SHP77 (cell line): ENCODE measurements around the gene MVD.
"Not testable (repeated sequence)": the region's sequence is repeated elsewhere in the genome, so short reads cannot be mapped to it uniquely, and the experiment has no call there.

Experiments used
- DNase-seq, 2 experiments: peaks; one replicate each; lab custom pipeline; 2025; lab: John Stamatoyannopoulos, UW

The MVD gene

DNA sequence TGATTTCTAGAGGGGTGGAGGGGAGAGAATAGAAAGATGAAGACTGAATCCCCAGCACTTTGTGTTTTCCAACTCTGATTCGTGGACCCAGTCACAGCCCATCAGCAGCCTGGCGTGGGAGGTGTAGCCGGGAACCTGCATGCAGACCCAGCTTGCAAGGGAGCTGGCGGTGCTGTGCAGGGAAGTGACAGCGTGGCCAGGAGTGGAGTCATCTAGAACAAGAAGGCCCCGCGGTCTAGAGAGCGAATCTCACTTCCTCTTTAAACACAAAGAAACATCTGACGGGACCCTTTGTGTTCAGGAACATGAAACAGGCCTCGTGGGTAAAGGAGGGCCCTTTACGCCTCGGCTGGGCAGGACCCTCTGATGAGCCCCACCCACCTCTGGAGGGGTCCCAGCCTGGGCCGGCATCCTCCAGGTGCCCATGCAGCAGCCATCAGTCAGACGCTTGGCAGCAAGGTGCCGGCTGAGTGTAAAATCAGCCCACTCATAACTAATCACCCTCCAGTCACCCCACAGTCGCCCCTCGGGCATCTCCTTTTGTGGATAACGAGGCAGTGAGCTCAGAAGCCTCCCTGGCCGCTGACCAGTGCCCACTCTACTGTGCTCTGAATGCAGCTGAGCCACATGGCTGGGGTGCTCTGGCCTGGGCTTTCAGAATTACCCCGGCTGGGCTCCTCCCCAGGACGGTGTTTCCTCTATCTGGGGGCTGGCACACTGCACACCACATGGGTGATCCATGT, 19.0 kb upstream of the MVD start:
- no peak for DNase-seq

GRCh38 chr16:88681084-88681680, 18.3 kb upstream of the MVD start:
- DNase-seq: no peak

GRCh38 chr16:88680554-88681083, 17.7 kb upstream of the MVD start:
- no peak for DNase-seq

GRCh38 chr16:88678224-88678979, 15.5 kb upstream of the MVD start:
- no peak for DNase-seq

DNA sequence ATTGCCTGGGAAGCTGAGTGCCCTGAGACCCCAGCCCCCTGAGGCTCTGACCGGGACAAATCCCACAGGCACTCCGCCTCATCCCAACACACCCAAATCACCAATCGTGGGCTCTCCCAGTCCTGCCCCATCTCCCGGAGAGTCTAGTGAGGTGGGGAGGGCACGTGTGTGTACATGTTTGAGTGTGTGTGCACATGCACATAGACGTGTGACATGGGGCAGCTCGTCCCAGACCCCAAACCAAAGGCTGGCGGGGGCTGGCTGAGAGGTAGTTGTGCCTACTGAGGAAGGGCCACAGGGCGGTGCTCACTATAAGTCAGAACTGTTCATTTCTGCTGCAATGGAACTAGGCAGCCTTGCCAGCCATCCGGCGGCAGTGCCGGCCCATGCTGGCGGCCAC, 14.8 kb upstream of the MVD start:
- no peak for DNase-seq

DNA sequence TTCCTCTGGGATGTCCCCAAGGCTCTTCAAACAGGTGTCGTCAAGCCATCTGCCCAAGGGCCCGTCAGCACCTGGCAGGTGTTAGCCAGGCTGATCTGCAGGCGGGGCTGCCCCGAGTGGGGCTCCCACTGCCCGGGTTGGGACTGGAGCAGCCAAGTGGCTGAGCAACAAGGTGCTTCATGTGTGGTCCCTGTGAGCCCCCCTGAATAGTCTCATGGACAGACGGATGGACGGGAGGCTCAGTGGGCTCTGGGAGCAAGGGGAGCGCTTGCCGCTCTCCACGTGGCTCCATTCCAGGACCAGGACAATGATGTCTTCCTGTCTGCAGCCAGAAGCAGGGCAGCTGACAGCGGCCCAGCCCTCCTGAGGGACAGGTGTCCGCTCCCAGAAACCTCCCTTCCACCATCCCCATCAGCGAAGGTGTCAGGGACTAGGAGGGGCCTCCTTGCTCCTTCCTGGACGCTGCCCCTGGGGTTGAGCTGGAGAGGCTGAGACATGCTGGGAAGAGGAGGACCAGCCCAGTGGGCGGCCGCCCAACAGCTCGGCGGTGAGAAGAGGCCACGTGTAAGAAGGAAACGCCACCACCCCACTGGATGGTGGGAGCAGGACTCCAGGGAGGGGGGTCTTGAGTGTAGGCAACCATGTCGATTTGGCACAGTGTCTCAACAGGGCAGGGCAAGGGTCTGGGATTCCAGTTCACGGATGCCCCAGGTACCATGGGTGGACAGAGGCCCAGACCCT, 13.8 kb upstream of the MVD start:
- DNase-seq: no peak

- no peak for DNase-seq
Measured at GRCh38 chr16:88673716-88674379, 11.0 kb upstream of the MVD start.

GRCh38 chr16:88672776-88673175, 9.9 kb upstream of the MVD start:
- DNase-seq: peak; percentile 61

DNA sequence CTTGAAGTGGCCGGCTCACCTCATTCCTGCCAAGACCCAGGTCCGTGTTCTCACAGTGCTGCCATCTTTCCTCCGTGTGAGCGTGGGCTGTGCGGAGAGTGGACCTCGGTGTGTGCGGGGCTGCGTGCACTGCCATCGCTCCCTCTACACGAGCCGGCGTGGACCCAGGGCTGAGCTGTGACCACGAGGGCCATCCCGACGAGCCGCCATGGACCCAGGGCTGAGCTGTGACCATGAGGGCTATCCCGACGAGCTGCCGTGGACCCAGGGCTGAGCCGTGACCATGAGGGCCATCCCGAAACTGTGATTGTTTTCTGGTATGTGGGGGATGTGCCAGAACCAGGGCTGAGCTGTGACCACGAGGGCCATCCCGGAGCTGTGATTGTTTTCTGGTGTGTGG, 8.9 kb upstream of the MVD start:
- DNase-seq: no peak

- DNase-seq: no peak
Measured at GRCh38 chr16:88669980-88670379, 7.1 kb upstream of the MVD start.

GRCh38 chr16:88669493-88669892, 6.6 kb upstream of the MVD start:
- DNase-seq: not testable (repeated sequence)

GRCh38 chr16:88667461-88667860, 4.6 kb upstream of the MVD start:
- DNase-seq: no peak

DNA sequence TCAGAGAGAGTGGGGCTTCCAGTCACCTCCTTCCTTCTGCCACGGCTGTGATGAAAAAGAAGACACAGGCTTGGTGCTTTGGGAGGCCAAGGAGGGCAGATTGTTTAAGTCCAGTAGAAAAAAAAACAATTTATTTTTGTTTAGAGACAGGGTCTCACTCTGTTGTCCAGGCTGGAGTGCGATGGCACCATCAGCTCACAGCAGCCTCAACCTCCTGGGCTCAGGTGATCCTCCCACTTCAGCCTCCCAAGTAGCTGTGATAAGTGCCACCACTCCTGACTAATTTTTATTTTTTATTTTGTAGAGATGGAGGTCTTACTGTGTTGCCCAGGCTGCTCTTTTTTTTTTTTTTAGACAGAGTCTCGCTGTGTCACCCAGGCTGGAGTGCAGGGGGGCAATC, 2.7 kb upstream of the MVD start:
- no peak for DNase-seq

- peak in 1 of 2 experiments; percentile 35 for DNase-seq
Measured at GRCh38 chr16:88665148-88665547, 2.3 kb upstream of the MVD start.

DNA sequence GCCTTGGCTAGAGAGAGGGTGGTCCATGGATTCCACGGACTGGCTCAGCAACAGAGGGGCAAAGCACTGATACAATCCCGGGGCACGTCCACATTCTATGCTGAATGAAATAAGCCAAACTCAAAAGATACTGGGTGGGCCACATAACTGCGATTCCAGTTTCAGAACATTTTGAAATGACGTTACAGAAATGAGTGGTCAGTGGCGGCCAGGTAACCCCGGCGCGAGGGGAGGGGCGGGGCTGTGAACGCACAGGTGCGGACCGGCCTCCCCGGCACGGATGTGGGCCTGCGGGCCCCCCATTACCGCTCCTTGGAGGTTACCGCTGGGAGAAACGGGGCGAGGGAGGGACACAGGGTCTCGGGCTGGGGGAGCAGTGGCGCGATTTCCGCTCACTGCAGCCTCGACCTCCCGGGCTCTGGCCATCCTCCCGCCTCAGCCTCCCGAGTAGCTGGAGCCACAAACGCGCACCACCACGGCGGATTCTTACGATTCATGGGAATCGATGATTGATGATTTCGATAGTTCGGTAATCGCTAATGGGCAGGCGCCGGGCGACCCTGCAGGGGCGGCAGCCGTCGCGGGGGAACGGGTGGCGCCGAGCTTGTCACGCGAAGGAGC, 559 bp downstream of the MVD start:
- no peak for DNase-seq

DNA sequence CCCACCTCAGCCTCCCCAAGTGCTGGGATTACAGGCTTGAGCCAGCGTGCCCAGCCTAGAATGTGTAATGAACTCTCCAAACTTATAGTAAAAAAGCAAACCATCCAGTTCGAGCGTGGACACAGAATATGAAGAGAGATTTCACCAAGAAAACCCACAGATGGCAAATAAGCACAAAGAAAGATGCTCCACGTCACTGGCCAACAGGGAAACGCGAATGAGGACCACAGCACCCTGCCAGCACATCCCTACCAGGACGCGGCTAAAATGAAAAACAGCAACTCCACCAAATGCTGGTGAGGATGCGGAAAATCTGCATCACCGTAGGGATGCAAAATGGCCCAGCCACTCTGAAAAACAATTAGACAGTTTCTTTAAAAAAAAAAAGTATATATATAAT, 1.4 kb downstream of the MVD start:
- no peak for DNase-seq

DNA sequence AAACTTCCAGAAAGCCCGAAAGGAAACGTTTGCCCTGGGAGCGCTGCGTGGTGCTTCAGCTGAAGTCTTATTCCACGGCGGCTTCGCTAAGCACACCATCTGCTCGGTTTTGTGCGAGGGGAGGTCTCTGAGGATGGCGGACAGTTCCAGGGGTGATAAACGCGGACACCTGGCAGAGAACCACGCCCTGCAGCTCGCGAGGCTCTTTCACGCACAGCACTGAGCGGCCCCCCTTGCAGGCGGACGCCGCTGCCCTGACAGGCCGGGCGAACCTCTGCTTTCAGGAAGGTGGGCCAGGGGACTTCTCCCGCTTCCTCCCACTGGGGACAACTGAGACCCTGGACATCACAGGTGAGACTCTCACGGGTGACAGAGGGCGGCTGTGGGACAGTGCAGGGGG, 3.7 kb downstream of the MVD start:
- DNase-seq: no peak

- DNase-seq: no peak
Measured at GRCh38 chr16:88658714-88659113, 4.2 kb downstream of the MVD start.

DNA sequence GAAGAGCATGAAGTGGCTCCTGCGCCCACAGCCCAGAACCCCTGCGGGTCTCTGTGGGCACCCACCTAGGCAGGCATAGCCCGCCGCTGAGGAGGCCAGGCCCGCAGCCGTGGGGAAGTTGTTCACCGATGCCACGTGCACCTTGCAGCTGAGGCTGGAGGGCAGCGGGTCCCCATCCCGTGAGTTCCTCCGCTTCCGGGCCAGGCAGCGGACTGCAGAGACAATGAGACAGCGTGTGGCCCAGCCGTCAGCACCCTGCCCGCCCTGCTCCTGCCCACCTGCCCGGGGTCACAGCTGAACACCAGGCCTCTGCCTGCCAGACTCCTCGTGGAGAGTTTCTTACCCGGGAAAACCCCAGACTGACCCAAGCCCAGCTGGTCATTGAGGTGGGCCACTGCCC, 5.5 kb downstream of the MVD start:
- DNase-seq: no peak

DNA sequence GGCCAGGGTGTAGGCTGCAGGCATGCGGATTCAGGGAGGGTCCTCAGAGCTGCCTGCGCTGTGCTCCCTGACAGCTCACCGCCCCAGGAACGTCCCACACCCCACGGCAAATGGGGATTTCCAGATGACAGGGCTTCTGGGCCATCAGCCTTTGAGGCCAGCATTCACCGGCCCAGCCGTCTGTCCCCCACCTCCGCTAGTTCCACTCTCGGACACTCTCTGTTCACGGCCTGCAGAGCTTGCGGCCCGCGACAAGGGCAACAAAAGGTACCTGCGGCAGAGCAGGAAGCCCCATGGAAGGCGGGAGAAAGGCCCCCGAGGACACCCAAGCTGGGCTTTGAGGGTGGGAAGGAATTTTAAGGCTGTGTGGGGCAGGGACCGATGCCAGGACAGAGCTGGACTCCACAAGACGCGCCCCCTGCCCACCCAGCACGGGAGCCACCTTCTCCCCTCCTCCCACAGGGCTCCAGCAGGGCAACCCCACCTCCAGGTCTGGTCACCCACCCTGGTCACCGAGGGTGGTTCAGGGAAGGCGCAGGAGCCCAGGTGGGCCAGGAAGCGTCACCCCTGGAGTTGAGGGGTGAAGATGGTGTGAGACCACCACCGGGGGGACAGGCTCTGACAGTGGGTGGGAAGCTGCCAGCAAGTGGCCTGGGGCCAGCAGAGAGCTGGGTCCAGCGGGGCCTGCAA, 6.5 kb downstream of the MVD start:
- DNase-seq: no peak
